ENCODE data around the gene NOLC1. TPM values are rescaled to one million over a fixed set of nuclear protein-coding genes. Genes with fewer than 3 reads are reported as not detected.

The NOLC1 gene
- total RNA-seq, 1 experiment from 2014 or later, result 165 TPM

GRCh38 chr10:102120142-102120990, 31.8 kb upstream of the NOLC1 start, which contains the start of gene LDB1 (continued):
- 0 out of 2 replicates have a peak, but pooled peaks have one; percentile 38 for TF ChIP-seq USF1 (CRISPR knock-in tag; IDR thresholded peaks at IDR 0.05)
- no peak for TF ChIP-seq STAT6 (CRISPR knock-in tag; conservative IDR thresholded peaks at IDR 0.05; ENCODE audit: low read depth)
- no peak for TF ChIP-seq JAZF1 (CRISPR knock-in tag; IDR thresholded peaks at IDR 0.05)
- no peak for TF ChIP-seq IRF2 (CRISPR knock-in tag; IDR thresholded peaks at IDR 0.05; ENCODE audit: borderline replicate concordance, low read depth)
- TF ChIP-seq, protein P1, sequence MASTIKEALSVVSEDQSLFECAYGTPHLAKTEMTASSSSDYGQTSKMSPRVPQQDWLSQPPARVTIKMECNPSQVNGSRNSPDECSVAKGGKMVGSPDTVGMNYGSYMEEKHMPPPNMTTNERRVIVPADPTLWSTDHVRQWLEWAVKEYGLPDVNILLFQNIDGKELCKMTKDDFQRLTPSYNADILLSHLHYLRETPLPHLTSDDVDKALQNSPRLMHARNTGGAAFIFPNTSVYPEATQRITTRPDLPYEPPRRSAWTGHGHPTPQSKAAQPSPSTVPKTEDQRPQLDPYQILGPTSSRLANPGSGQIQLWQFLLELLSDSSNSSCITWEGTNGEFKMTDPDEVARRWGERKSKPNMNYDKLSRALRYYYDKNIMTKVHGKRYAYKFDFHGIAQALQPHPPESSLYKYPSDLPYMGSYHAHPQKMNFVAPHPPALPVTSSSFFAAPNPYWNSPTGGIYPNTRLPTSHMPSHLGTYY (CRISPR knock-in tag; IDR thresholded peaks at IDR 0.05), result no peak
- TF ChIP-seq ZNF396 (CRISPR knock-in tag; IDR thresholded peaks at IDR 0.05; ENCODE audit: borderline replicate concordance), result no peak
- 0 out of 2 replicates have a peak, but pooled peaks have one; percentile 8 for TF ChIP-seq USF2 (CRISPR knock-in tag; IDR thresholded peaks at IDR 0.05)
- no peak for TF ChIP-seq SMAD3 (CRISPR knock-in tag; IDR thresholded peaks at IDR 0.05; ENCODE audit: borderline replicate concordance)
- 0 out of 2 replicates have a peak, but pooled peaks have one; percentile 23 for TF ChIP-seq NR2C2 (CRISPR knock-in tag; IDR thresholded peaks at IDR 0.05)
- peak; percentile 30; the same call in 1 of the 2 replicates for TF ChIP-seq NFE2L1 (CRISPR knock-in tag; IDR thresholded peaks at IDR 0.05)
- 0 out of 2 replicates have a peak, but pooled peaks have one; percentile 41 for TF ChIP-seq ZNF416 (CRISPR knock-in tag; IDR thresholded peaks at IDR 0.05)
- TF ChIP-seq ZNF219 (CRISPR knock-in tag; IDR thresholded peaks at IDR 0.05; ENCODE audit: borderline replicate concordance), result 0 out of 2 replicates have a peak, but pooled peaks have one; percentile 31
- TF ChIP-seq, protein P2, sequence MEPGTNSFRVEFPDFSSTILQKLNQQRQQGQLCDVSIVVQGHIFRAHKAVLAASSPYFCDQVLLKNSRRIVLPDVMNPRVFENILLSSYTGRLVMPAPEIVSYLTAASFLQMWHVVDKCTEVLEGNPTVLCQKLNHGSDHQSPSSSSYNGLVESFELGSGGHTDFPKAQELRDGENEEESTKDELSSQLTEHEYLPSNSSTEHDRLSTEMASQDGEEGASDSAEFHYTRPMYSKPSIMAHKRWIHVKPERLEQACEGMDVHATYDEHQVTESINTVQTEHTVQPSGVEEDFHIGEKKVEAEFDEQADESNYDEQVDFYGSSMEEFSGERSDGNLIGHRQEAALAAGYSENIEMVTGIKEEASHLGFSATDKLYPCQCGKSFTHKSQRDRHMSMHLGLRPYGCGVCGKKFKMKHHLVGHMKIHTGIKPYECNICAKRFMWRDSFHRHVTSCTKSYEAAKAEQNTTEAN (CRISPR knock-in tag; IDR thresholded peaks at IDR 0.05), result peak; percentile 88; the same call in 1 of the 2 replicates
- no peak for TF ChIP-seq ZNF317 (CRISPR knock-in tag; IDR thresholded peaks at IDR 0.05; ENCODE audit: borderline replicate concordance, low read depth)
- TF ChIP-seq ZNF423 (CRISPR knock-in tag; IDR thresholded peaks at IDR 0.05), result peak; percentile 77

DNA sequence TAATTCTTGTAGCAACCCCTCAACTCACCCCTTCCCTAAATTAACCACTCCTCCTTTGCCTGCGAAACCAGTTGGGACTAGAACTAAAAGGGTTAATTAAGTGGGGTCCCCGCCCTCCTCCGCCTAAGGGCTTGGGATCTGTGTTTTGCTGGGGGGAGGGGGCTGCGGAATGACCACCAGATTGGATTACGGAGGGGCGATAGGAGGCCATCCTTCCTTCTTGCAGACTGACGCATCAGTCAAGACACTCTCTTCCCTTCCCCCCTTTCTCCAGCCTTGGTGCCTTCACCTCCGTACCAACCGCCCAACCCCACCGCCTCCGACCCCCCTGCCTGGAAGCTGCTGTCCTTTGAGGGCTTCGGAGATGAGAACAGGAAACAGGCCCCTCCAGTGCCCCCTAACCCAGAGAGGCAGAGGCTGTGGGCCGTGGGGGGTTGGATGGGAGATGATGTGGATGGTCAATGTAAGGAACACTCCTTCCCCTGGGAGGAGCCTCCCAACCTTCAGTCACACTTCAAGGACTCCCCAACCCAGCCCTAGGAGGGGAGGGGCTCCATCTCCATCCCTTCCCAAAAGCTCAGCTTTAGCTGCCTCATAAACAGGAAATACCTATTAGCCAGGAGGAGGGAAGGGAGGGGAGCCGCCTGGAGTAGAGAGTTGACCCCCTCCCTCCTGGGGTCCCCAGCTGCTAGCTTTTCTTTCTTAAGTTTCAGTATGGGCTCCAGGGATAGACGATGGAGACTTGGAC, 31.0 kb upstream of the NOLC1 start:
- ATAC-seq, result peak; percentile 74
- ChIA-PET POLR2A (interaction anchor here (0.6 to 2.3 kb wide), 6 partner anchors 17 to 523 kb away, joined by 3 to 9 read pairs (median 4); partner anchors contain the start of genes NOLC1, OGA and TRIM8), CTCF (interaction anchor here (0.6 to 1.7 kb wide), 11 partner anchors 9 to 280 kb away, joined by 3 to 10 read pairs (median 4); partner anchors contain the start of genes KCNIP2, NOLC1 and PPRC1)
- DNase-seq (ENCODE audit: low spot score), result peak; percentile 89
- Mint-ChIP-seq H3K27me3 (ENCODE audit: low read depth) (no peaks in the 10 kb centered on the region), H3K27ac (peak overlapping the region; percentile 98), H3K36me3 (no peaks in the 10 kb centered on the region), H3K4me1 (peaks cover 54% of the 10 kb centered on the region), H3K9me3 (no peaks in the 10 kb centered on the region), H3K4me3 (peak overlapping the region; percentile 84)
- 0 out of 2 replicates have a peak, but pooled peaks have one; percentile 59 for TF ChIP-seq CREM (CRISPR knock-in tag; IDR thresholded peaks at IDR 0.05)
- peak; percentile 10; the same call in 1 of the 2 replicates for TF ChIP-seq USF1 (CRISPR knock-in tag; IDR thresholded peaks at IDR 0.05)
- TF ChIP-seq EMX1 (CRISPR knock-in tag; IDR thresholded peaks at IDR 0.05), result 0 out of 2 replicates have a peak, but pooled peaks have one; percentile 41
- TF ChIP-seq, protein P3, sequence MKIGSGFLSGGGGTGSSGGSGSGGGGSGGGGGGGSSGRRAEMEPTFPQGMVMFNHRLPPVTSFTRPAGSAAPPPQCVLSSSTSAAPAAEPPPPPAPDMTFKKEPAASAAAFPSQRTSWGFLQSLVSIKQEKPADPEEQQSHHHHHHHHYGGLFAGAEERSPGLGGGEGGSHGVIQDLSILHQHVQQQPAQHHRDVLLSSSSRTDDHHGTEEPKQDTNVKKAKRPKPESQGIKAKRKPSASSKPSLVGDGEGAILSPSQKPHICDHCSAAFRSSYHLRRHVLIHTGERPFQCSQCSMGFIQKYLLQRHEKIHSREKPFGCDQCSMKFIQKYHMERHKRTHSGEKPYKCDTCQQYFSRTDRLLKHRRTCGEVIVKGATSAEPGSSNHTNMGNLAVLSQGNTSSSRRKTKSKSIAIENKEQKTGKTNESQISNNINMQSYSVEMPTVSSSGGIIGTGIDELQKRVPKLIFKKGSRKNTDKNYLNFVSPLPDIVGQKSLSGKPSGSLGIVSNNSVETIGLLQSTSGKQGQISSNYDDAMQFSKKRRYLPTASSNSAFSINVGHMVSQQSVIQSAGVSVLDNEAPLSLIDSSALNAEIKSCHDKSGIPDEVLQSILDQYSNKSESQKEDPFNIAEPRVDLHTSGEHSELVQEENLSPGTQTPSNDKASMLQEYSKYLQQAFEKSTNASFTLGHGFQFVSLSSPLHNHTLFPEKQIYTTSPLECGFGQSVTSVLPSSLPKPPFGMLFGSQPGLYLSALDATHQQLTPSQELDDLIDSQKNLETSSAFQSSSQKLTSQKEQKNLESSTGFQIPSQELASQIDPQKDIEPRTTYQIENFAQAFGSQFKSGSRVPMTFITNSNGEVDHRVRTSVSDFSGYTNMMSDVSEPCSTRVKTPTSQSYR (CRISPR knock-in tag; IDR thresholded peaks at IDR 0.05), result peak; percentile 14; the same call in 1 of the 2 replicates
- peak; percentile 75; the same call in 1 of the 2 replicates for TF ChIP-seq FOXK1 (CRISPR knock-in tag; IDR thresholded peaks at IDR 0.05)
